IPS-20b (cell line): ENCODE data around the gene CD81.

Experiments used
- H3K27ac ChIP-seq: one replicate; pipeline ENCODE4 v1.5.1; 2013; ENCODE audit warnings: low read length
- H3K27me3 ChIP-seq: 2 replicates; pipeline ENCODE4 v1.6.1; 2013; ENCODE audit warnings: mild to moderate bottlenecking, low read length, inconsistent platforms; ENCODE audit not compliant: insufficient read depth
- H3K36me3 ChIP-seq: 2 replicates; pipeline ENCODE4 v1.6.1; 2013; ENCODE audit warnings: low read depth, mild to moderate bottlenecking, inconsistent platforms, low read length, moderate library complexity; ENCODE audit not compliant: insufficient read depth
- H3K4me1 ChIP-seq: 2 replicates; pipeline ENCODE4 v1.6.1; 2013; ENCODE audit warnings: mild to moderate bottlenecking, control low read depth, inconsistent platforms, low read length, moderate library complexity; ENCODE audit not compliant: insufficient read depth
- H3K4me3 ChIP-seq: 2 replicates; pipeline ENCODE4 v1.5.1; 2013; ENCODE audit warnings: mild to moderate bottlenecking, low read length, inconsistent platforms
- H3K9ac ChIP-seq: 2 replicates; pipeline ENCODE4 v1.6.1; 2013; ENCODE audit warnings: low read depth, mild to moderate bottlenecking, inconsistent platforms, low read length, moderate library complexity
- H3K9me3 ChIP-seq: 2 replicates; pipeline ENCODE4 v1.6.1; 2013; ENCODE audit warnings: mild to moderate bottlenecking, low read depth, low read length, inconsistent platforms; ENCODE audit not compliant: insufficient read depth

CD81 gene

GRCh38 chr11:2421226-2421994 is 44.3 kb downstream of the CD81 start:
- H3K9me3 ChIP-seq, result no peaks in the 10 kb centered on the region
- no peaks in the 10 kb centered on the region; the same call in 1 of the 2 replicates for H3K27me3 ChIP-seq
- H3K4me1 ChIP-seq, result no peaks in the 10 kb centered on the region
- H3K4me3 ChIP-seq, result no peak overlapping the region
- H3K27ac ChIP-seq, result no peak overlapping the region
- no peak overlapping the region for H3K9ac ChIP-seq
- no peaks in the 10 kb centered on the region for H3K36me3 ChIP-seq

GRCh38 chr11:2421996-2422395 is 44.9 kb downstream of the CD81 start:
- Histone ChIP-seq H3K27me3 (no peaks in the 10 kb centered on the region; the same call in 1 of the 2 replicates), H3K36me3 (no peaks in the 10 kb centered on the region), H3K9ac (no peak overlapping the region), H3K9me3 (no peaks in the 10 kb centered on the region), H3K27ac (no peak overlapping the region), H3K4me3 (no peak overlapping the region), H3K4me1 (no peaks in the 10 kb centered on the region)

- H3K9ac ChIP-seq, result no peak overlapping the region
- no peak overlapping the region for H3K27ac ChIP-seq
- H3K9me3 ChIP-seq, result no peaks in the 10 kb centered on the region
- H3K36me3 ChIP-seq, result no peaks in the 10 kb centered on the region
- no peak overlapping the region for H3K4me3 ChIP-seq
- no peaks in the 10 kb centered on the region for H3K4me1 ChIP-seq
- H3K27me3 ChIP-seq, result no peaks in the 10 kb centered on the region; the same call in 1 of the 2 replicates
Measured at GRCh38 chr11:2422461-2423156, 45.5 kb downstream of the CD81 start.

- no peak overlapping the region for H3K9ac ChIP-seq
- no peak overlapping the region for H3K27ac ChIP-seq
- H3K4me3 ChIP-seq, result no peak overlapping the region
- H3K27me3 ChIP-seq, result no peaks in the 10 kb centered on the region; the same call in 1 of the 2 replicates
- no peaks in the 10 kb centered on the region for H3K36me3 ChIP-seq
- H3K9me3 ChIP-seq, result no peaks in the 10 kb centered on the region
- H3K4me1 ChIP-seq, result no peaks in the 10 kb centered on the region
Measured at GRCh38 chr11:2423157-2424025, 46.3 kb downstream of the CD81 start.

- H3K4me1 ChIP-seq, result no peaks in the 10 kb centered on the region
- no peaks in the 10 kb centered on the region; the same call in 1 of the 2 replicates for H3K27me3 ChIP-seq
- H3K9ac ChIP-seq, result no peak overlapping the region
- H3K27ac ChIP-seq, result no peak overlapping the region
- peaks cover 5% of the 10 kb centered on the region; the same call in 1 of the 2 replicates for H3K9me3 ChIP-seq
- no peaks in the 10 kb centered on the region for H3K36me3 ChIP-seq
- H3K4me3 ChIP-seq, result no peak overlapping the region
Measured at GRCh38 chr11:2424811-2425495, 47.8 kb downstream of the CD81 start.

GRCh38 chr11:2425506-2425905 is 48.4 kb downstream of the CD81 start:
- Histone ChIP-seq H3K27ac (no peak overlapping the region), H3K27me3 (no peaks in the 10 kb centered on the region), H3K9ac (no peak overlapping the region), H3K4me3 (no peak overlapping the region), H3K36me3 (no peaks in the 10 kb centered on the region), H3K4me1 (no peaks in the 10 kb centered on the region), H3K9me3 (peaks cover 7% of the 10 kb centered on the region; the same call in 1 of the 2 replicates)

- H3K27me3 ChIP-seq, result no peaks in the 10 kb centered on the region
- H3K27ac ChIP-seq, result no peak overlapping the region
- no peaks in the 10 kb centered on the region for H3K4me1 ChIP-seq
- peaks cover 7% of the 10 kb centered on the region; the same call in 1 of the 2 replicates for H3K9me3 ChIP-seq
- H3K36me3 ChIP-seq, result no peaks in the 10 kb centered on the region
- H3K4me3 ChIP-seq, result no peak overlapping the region
- no peak overlapping the region for H3K9ac ChIP-seq
Measured at GRCh38 chr11:2426221-2426620, 49.1 kb downstream of the CD81 start.

- no peak overlapping the region for H3K4me3 ChIP-seq
- no peaks in the 10 kb centered on the region for H3K27me3 ChIP-seq
- H3K9me3 ChIP-seq, result peaks cover 7% of the 10 kb centered on the region; the same call in 1 of the 2 replicates
- H3K27ac ChIP-seq, result no peak overlapping the region
- no peaks in the 10 kb centered on the region for H3K4me1 ChIP-seq
- H3K9ac ChIP-seq, result no peak overlapping the region
- H3K36me3 ChIP-seq, result no peaks in the 10 kb centered on the region
Measured at GRCh38 chr11:2426826-2427521, 49.9 kb downstream of the CD81 start.

- Histone ChIP-seq H3K9me3 (peaks cover 7% of the 10 kb centered on the region; the same call in 1 of the 2 replicates), H3K27ac (no peak overlapping the region), H3K9ac (no peak overlapping the region), H3K36me3 (no peaks in the 10 kb centered on the region), H3K27me3 (no peaks in the 10 kb centered on the region), H3K4me3 (no peak overlapping the region), H3K4me1 (no peaks in the 10 kb centered on the region)
Measured at GRCh38 chr11:2427721-2428321, 50.7 kb downstream of the CD81 start.

GRCh38 chr11:2428322-2428795 is 51.2 kb downstream of the CD81 start:
- H3K4me3 ChIP-seq, result no peak overlapping the region
- H3K9me3 ChIP-seq, result peaks cover 7% of the 10 kb centered on the region; the same call in 1 of the 2 replicates
- no peaks in the 10 kb centered on the region for H3K4me1 ChIP-seq
- H3K27me3 ChIP-seq, result no peaks in the 10 kb centered on the region
- H3K36me3 ChIP-seq, result no peaks in the 10 kb centered on the region
- no peak overlapping the region for H3K9ac ChIP-seq
- H3K27ac ChIP-seq, result no peak overlapping the region
